Small intestine (tissue), 7 donors: ENCODE data around the gene FYTTD1. TPM values are rescaled to one million over a fixed set of nuclear protein-coding genes. Genes with fewer than 3 reads are reported as not detected.

Experiments used
- DNase-seq, 2 donors: peaks; one replicate each; pipeline versions ENCODE4 v3.0.0 to v3.0.0-alpha.2; 2013
- FAIRE-seq: peaks from 2 replicates; lab custom pipeline; 2012; peaks lifted over from hg19 to GRCh38; lab: Jason Lieb, UNC
- H3K27ac ChIP-seq, 3 donors: one replicate each; pipeline ENCODE4 v1.5.1; 2013; ENCODE audit warnings: low read length in 2 of 3, mild to moderate bottlenecking in 2 of 3, control low read depth in 1 of 3, inconsistent platforms in 1 of 3, low read depth in 1 of 3, moderate library complexity in 1 of 3
- H3K27me3 ChIP-seq, 3 donors: one replicate each; pipeline ENCODE4 v1.6.1; 2013; ENCODE audit warnings: low read length in 3 of 3, inconsistent platforms in 1 of 3; ENCODE audit not compliant: control insufficient read depth in 3 of 3, insufficient read depth in 3 of 3
- H3K36me3 ChIP-seq, 3 donors: one replicate each; pipeline ENCODE4 v1.6.1; 2013; ENCODE audit warnings: low read length in 3 of 3, inconsistent platforms in 1 of 3, low read depth in 1 of 3, mild to moderate bottlenecking in 1 of 3, moderate library complexity in 1 of 3; ENCODE audit not compliant: control insufficient read depth in 3 of 3, insufficient read depth in 2 of 3
- H3K4me1 ChIP-seq, 3 donors: one replicate each; pipeline ENCODE4 v1.6.1; 2013; ENCODE audit warnings: low read length in 2 of 3, inconsistent platforms in 1 of 3, low read depth in 1 of 3, mild to moderate bottlenecking in 1 of 3, moderate library complexity in 1 of 3; ENCODE audit not compliant: control insufficient read depth in 3 of 3, insufficient read depth in 2 of 3
- H3K4me3 ChIP-seq, 3 donors: one replicate each; pipeline ENCODE4 v1.5.1; 2013; ENCODE audit warnings: low read length in 3 of 3, control low read depth in 1 of 3, inconsistent platforms in 1 of 3, low read depth in 1 of 3, mild to moderate bottlenecking in 1 of 3, moderate library complexity in 1 of 3
- H3K9me3 ChIP-seq, 2 donors: one replicate each; pipeline ENCODE4 v1.6.1; 2013; ENCODE audit warnings: low read depth in 1 of 2, low read length in 1 of 2; ENCODE audit not compliant: control insufficient read depth in 2 of 2, insufficient read depth in 1 of 2
- WGBS, 3 donors: extraction: QIAGEN DNeasy Blood & Tissue Kit; methylation state at CpG; one replicate each; pipeline ENCODE4 v1.1.7; 2013; 5-methylcytosine and 5-hydroxymethylcytosine counted together
- polyA plus RNA-seq, 4 donors: library from polyadenylated mRNA; stranded (reverse) in 3 of 4; unstranded in 1 of 4; fragments of 200-250 nt in 3 of 4; fragments of 120-200 nt in 1 of 4; gene quantifications; one replicate each; pipeline versions ENCODE4 v1.2.1 to v1.2.3, GENCODE V29; 2013
- donor health status: healthy with polysubstance abuse.
- donor health status: control.
- donor health status: control.
- donor health status: Bipolar disorder and iron deficiency.
- donor health status: healthy.

Gene FYTTD1
- polyA plus RNA-seq, 4 donors, result 11.2 to 30.2 (median 12.2) TPM

- Histone ChIP-seq H3K4me1 (peaks cover 0 to under 1% (median 0%) of the 10 kb centered on the region in 3 donors), H3K27ac (no peak overlapping the region), H3K36me3 (no peaks in the 10 kb centered on the region), H3K9me3 (no peaks in the 10 kb centered on the region), H3K27me3 (no peaks in the 10 kb centered on the region), H3K4me3 (no peak overlapping the region)
- FAIRE-seq (no peak), DNase-seq (no peak)
- WGBS, 3 donors, result 83 to 86% (median 86%) methylated on average over 3 of the region's 3 CpGs
Observed at GRCh38 chr3:197746209-197746608, 3.5 kb upstream of the FYTTD1 start.

DNA sequence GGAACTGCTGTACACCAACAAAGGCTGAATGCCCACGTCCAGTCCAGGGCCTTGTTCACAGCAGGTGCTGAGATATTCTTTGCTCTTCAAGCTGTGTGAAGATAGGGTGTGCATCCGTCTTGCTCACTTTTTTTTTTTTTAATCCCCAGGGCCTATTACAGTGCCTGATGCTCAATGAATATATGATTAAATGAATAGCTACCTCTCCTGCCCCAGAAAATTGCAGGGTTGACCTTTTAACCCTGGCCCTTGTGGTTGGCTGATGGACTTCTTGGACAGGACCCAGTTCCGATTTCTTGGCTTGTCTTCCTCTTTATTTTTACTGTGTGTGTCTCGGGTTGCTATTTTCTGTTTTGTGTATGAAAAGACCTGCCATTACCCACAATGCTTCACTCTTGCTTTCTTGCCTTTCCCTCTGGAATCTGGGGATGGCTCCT lies 2.9 kb upstream of the FYTTD1 start:
- 60 to 65% (median 62%) methylated on average over 4 of the region's 4 CpGs for WGBS, 3 donors
- H3K27ac ChIP-seq, result peak overlapping the region in 1 of 3 donors; percentile 27
- H3K4me1 ChIP-seq, result peaks cover 0 to 7% (median 0%) of the 10 kb centered on the region in 3 donors
- no peaks in the 10 kb centered on the region for H3K27me3 ChIP-seq
- DNase-seq (no peak), FAIRE-seq (no peak)
- H3K9me3 ChIP-seq, result no peaks in the 10 kb centered on the region
- no peak overlapping the region for H3K4me3 ChIP-seq
- H3K36me3 ChIP-seq, result no peaks in the 10 kb centered on the region

DNA sequence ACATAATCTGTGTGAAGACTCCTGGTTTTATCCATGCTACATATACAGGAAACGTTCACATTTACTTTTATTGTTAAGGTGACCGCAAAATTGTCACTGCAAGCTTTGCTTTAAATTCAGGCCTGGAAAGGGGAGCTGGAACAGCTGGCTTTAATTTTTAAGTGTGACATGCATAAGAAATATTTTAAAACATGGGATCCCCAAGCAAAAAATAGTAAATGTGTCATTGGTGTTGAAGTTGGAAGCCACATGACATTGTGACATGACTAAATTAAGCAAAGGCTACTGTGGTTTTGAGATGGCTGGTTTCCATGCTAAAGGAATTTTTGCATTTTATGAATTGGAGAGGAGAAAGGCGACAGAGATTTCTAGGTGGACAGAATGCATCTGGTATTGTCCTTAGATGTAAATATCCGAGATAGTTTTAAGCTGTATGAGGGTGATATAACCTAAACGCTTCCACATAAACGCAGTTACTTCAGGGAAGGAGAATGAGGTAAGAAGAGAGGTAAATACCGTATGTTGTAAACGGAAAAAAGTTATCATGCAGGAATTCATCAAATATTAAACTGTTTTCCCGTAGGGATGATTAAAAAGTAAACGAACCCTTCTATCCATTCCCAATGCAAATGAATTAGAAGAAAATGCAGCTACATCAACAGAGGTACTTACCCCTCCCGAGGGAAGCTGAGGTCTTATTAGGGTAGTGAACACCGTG lies 927 bp upstream of the FYTTD1 start:
- DNase-seq (no peak), FAIRE-seq (no peak)
- peaks cover 0 to 12% (median 0%) of the 10 kb centered on the region in 3 donors for H3K4me1 ChIP-seq
- H3K4me3 ChIP-seq, result peak overlapping the region in 2 of 3 donors; percentile 65 to 96
- peak overlapping the region; percentile 77 to 94 (median 88) for H3K27ac ChIP-seq
- no peaks in the 10 kb centered on the region for H3K27me3 ChIP-seq
- WGBS, 3 donors, result 20 to 33% (median 28%) methylated on average over 12 of the region's 12 CpGs
- H3K9me3 ChIP-seq, result no peaks in the 10 kb centered on the region
- no peaks in the 10 kb centered on the region for H3K36me3 ChIP-seq

DNA sequence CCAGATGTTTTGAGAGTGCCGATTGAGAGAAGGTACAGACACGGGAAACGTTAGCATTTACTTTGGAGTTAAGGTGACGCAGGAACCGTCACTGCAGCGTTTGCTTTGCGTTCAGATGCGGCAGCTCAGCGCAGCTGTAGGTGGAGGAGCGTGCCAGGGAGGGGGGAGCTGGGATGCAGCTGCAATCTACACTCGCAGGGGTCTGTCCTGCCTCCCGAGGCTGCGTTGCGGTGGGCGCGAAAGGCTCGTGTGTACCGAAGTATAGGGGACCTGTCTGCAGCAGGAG lies 425 bp upstream of the FYTTD1 start:
- Histone ChIP-seq H3K4me3 (peak overlapping the region; percentile 65 to 96 (median 95)), H3K27me3 (no peaks in the 10 kb centered on the region), H3K36me3 (no peaks in the 10 kb centered on the region), H3K4me1 (peaks cover 0 to 12% (median 0%) of the 10 kb centered on the region in 3 donors), H3K27ac (peak overlapping the region; percentile 77 to 94 (median 88)), H3K9me3 (no peaks in the 10 kb centered on the region)
- DNase-seq (peak in 1 of 2 donors; percentile 43), FAIRE-seq (no peak)
- 0 to 1% (median 0%) methylated on average over 18 of the region's 18 CpGs for WGBS, 3 donors

DNA sequence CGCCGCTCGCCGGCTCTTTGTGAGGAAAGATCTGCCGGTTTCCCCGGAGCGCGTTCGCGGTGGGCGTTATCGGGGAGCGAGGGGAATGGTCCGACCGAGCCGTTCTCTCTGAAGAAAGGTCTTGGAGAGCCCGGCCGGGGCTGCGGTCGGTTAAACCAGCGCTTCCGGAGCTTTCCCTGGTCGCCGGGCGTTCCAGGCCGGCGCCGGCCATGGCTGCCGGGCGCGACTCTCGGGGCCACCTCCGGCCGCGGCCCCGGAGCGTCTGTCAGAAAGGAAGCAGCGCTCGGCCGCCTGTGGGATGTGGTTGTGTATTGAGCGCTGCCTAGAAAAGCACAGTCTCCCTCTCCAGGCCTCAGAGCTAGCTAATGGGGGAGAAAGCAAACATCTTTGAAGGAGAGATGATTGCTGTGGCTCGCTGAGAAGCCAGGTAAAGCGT lies 731 bp downstream of the FYTTD1 start:
- Histone ChIP-seq H3K36me3 (no peaks in the 10 kb centered on the region), H3K27me3 (no peaks in the 10 kb centered on the region), H3K27ac (peak overlapping the region; percentile 88 to 94 (median 92)), H3K4me1 (peaks cover 0 to 12% (median 0%) of the 10 kb centered on the region in 3 donors), H3K4me3 (peak overlapping the region; percentile 87 to 96 (median 95)), H3K9me3 (no peaks in the 10 kb centered on the region)
- DNase-seq, result peak; percentile 64 to 78
- no peak for FAIRE-seq
- WGBS, 3 donors, result 0 to 1% (median 0%) methylated on average over 35 to 43 of the region's 43 CpGs

GRCh38 chr3:197750858-197751737 lies 1.4 kb downstream of the FYTTD1 start:
- Histone ChIP-seq H3K27me3 (no peaks in the 10 kb centered on the region), H3K9me3 (no peaks in the 10 kb centered on the region), H3K27ac (peak overlapping the region; percentile 88 to 94 (median 92)), H3K4me3 (peak overlapping the region; percentile 87 to 96 (median 95)), H3K4me1 (peaks cover 0 to 12% (median 0%) of the 10 kb centered on the region in 3 donors), H3K36me3 (no peaks in the 10 kb centered on the region)
- DNase-seq (peak; percentile 37 to 62), FAIRE-seq (no peak)
- 3 to 6% (median 3%) methylated on average over 36 of the region's 36 CpGs for whole genome bisulfite sequencing, 3 donors

- no peaks in the 10 kb centered on the region for H3K36me3 ChIP-seq
- H3K27ac ChIP-seq, result peak overlapping the region in 1 of 3 donors; percentile 9
- H3K27me3 ChIP-seq, result no peaks in the 10 kb centered on the region
- DNase-seq (no peak), FAIRE-seq (no peak)
- H3K9me3 ChIP-seq, result no peaks in the 10 kb centered on the region
- WGBS, 3 donors, result 43 to 75% (median 52%) methylated on average over 5 of the region's 5 CpGs
- peaks cover 0 to 12% (median 0%) of the 10 kb centered on the region in 3 donors for H3K4me1 ChIP-seq
- no peak overlapping the region for H3K4me3 ChIP-seq
Observed at GRCh38 chr3:197752107-197752506, 2.4 kb downstream of the FYTTD1 start.

DNA sequence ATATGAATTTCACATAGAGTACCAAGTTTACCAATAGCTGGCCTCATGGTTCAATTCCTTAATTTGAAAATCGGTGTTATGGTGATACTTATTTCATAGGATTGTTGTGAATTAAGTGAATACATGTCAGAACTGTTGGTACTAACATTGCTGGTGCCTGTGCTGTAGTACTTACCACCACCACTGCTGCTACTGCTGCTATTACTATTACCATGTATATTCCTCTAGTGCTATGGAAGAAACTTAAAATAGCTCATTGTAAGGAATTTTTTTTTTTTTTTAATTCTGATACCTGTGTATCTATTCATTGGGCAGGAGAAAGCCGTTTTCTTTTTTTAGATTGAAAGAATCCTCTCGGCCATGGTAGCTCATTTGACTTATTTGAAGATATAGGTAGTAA lies 3.6 kb downstream of the FYTTD1 start:
- H3K27me3 ChIP-seq, result no peaks in the 10 kb centered on the region
- no peak for FAIRE-seq
- peaks cover 0 to 12% (median 0%) of the 10 kb centered on the region in 3 donors for H3K4me1 ChIP-seq
- 88 to 91% (median 91%) methylated on average over 3 of the region's 3 CpGs for WGBS, 3 donors
- H3K9me3 ChIP-seq, result no peaks in the 10 kb centered on the region
- H3K4me3 ChIP-seq, result no peak overlapping the region
- no peak overlapping the region for H3K27ac ChIP-seq
- DNase-seq, result no peak
- peaks cover 0 to 7% (median 2%) of the 10 kb centered on the region in 3 donors for H3K36me3 ChIP-seq
